Activated CD4-positive, alpha-beta memory T cell treated with anti-CD3 and anti-CD28 coated beads, Interleukin-2, amount 10 ng/mL, durations not matched to agents 7 days and 5 days (primary cell): ENCODE measurements around the gene GTPBP3. TPM values are rescaled to one million over a fixed set of nuclear protein-coding genes. Genes with fewer than 3 reads are reported as not detected.

Experiments used
- CTCF ChIA-PET: fragments of 350-600 bp; sonication (Branson Sonifier 250); formaldehyde crosslinking; loops from one replicate; lab custom pipeline; 2021; ENCODE audit warnings: antibody characterized with exemption, inconsistent platforms; lab: Charles Lee
- POLR2A ChIA-PET: fragments of 350-600 bp; sonication (Branson Sonifier 250); formaldehyde crosslinking; loops from one replicate; lab custom pipeline; 2021; ENCODE audit warnings: antibody characterized with exemption; lab: Charles Lee
- DNase-seq: peaks from one replicate; pipeline ENCODE4 v3.0.0-alpha.2; 2020
- H3K27ac Mint-ChIP-seq: one replicate; pipeline ENCODE4 v1.8.0; 2021; ENCODE audit warnings: mild to moderate bottlenecking, mixed read lengths
- H3K27me3 Mint-ChIP-seq: one replicate; pipeline ENCODE4 v1.8.0; 2021; ENCODE audit warnings: mixed read lengths
- H3K36me3 Mint-ChIP-seq: one replicate; pipeline ENCODE4 v1.8.0; 2021; ENCODE audit warnings: low read depth, mixed read lengths
- H3K4me1 Mint-ChIP-seq: one replicate; pipeline ENCODE4 v1.8.0; 2021; ENCODE audit warnings: mixed read lengths
- H3K4me3 Mint-ChIP-seq: one replicate; pipeline ENCODE4 v1.8.0; 2021; ENCODE audit warnings: mild to moderate bottlenecking, mixed read lengths
- H3K9me3 Mint-ChIP-seq: one replicate; pipeline ENCODE4 v1.8.0; 2021; ENCODE audit warnings: mixed read lengths
- total RNA-seq, 2 experiments: library from RNA; stranded (reverse); gene quantifications; one replicate each; pipeline ENCODE4 v1.2.3, GENCODE V29; 2021

Gene GTPBP3
- total RNA-seq, 2 experiments from 2014 or later, result 30.2 to 34.2 TPM

GRCh38 chr19:17324357-17325114 is 12.8 kb upstream of the GTPBP3 start:
- H3K36me3 Mint-ChIP-seq, result peaks cover 21% of the 10 kb centered on the region
- CTCF ChIA-PET, result no interaction called here
- POLR2A ChIA-PET, result interaction anchor here (1.0 to 4.9 kb wide), 4 partner anchors 9 to 21 kb away, joined by 4 to 21 read pairs (median 7); partner anchors contain the start of genes ABHD8 and DDA1

GRCh38 chr19:17325133-17325532 is 12.2 kb upstream of the GTPBP3 start:
- H3K4me3 Mint-ChIP-seq, result no peak overlapping the region
- ChIA-PET CTCF (no interaction called here), POLR2A (interaction anchor here (1.3 to 4.9 kb wide), 3 partner anchors 8 to 16 kb away, joined by 4 to 21 read pairs (median 10); partner anchors contain the start of gene DDA1)
- no peaks in the 10 kb centered on the region for H3K9me3 Mint-ChIP-seq
- peaks cover 9% of the 10 kb centered on the region for H3K27me3 Mint-ChIP-seq
- H3K27ac Mint-ChIP-seq, result no peak overlapping the region
- H3K36me3 Mint-ChIP-seq, result peaks cover 18% of the 10 kb centered on the region
- DNase-seq, result no peak
- H3K4me1 Mint-ChIP-seq, result peaks cover 12% of the 10 kb centered on the region

More at GRCh38 chr19:17324357-17325114, 12.8 kb upstream of the GTPBP3 start:
- peaks cover 8% of the 10 kb centered on the region for H3K4me1 Mint-ChIP-seq
- DNase-seq, result no peak
- no peak overlapping the region for H3K27ac Mint-ChIP-seq
- peaks cover 4% of the 10 kb centered on the region for H3K27me3 Mint-ChIP-seq
- no peaks in the 10 kb centered on the region for H3K9me3 Mint-ChIP-seq
- H3K4me3 Mint-ChIP-seq, result no peak overlapping the region

GRCh38 chr19:17325881-17326594 is 11.3 kb upstream of the GTPBP3 start:
- no peak overlapping the region for H3K4me3 Mint-ChIP-seq
- H3K36me3 Mint-ChIP-seq, result peaks cover 16% of the 10 kb centered on the region
- H3K27ac Mint-ChIP-seq, result no peak overlapping the region
- ChIA-PET CTCF (no interaction called here), POLR2A (interaction anchor here (1.4 to 2.2 kb wide), 3 partner anchors 8 to 17 kb away, joined by 3 to 10 read pairs (median 3); partner anchors contain the start of gene DDA1)
- H3K9me3 Mint-ChIP-seq, result no peaks in the 10 kb centered on the region
- H3K27me3 Mint-ChIP-seq, result peaks cover 15% of the 10 kb centered on the region
- peaks cover 17% of the 10 kb centered on the region for H3K4me1 Mint-ChIP-seq
- no peak for DNase-seq

GRCh38 chr19:17326595-17326966 is 10.8 kb upstream of the GTPBP3 start:
- Mint-ChIP-seq H3K4me3 (no peak overlapping the region), H3K9me3 (no peaks in the 10 kb centered on the region), H3K4me1 (peaks cover 17% of the 10 kb centered on the region), H3K27me3 (peaks cover 15% of the 10 kb centered on the region), H3K36me3 (peaks cover 15% of the 10 kb centered on the region), H3K27ac (no peak overlapping the region)
- CTCF ChIA-PET, result no interaction called here
- POLR2A ChIA-PET, result interaction anchor here (1.4 to 1.5 kb wide), 2 partner anchors 9 to 16 kb away, joined by 3 read pairs; no protein-coding TSS in a partner anchor
- DNase-seq, result no peak

GRCh38 chr19:17327068-17327653 is 10.2 kb upstream of the GTPBP3 start:
- ChIA-PET POLR2A (interaction anchor here (1.4 to 1.5 kb wide), 3 partner anchors 8 to 17 kb away, joined by 3 to 5 read pairs (median 3); no protein-coding TSS in a partner anchor), CTCF (no interaction called here)
- no peak for DNase-seq

GRCh38 chr19:17327654-17328516 is 9.5 kb upstream of the GTPBP3 start:
- Mint-ChIP-seq H3K36me3 (peaks cover 15% of the 10 kb centered on the region), H3K27ac (no peak overlapping the region), H3K4me1 (peaks cover 23% of the 10 kb centered on the region), H3K27me3 (peaks cover 15% of the 10 kb centered on the region), H3K4me3 (peak overlapping the region; percentile 32), H3K9me3 (no peaks in the 10 kb centered on the region)
- ChIA-PET POLR2A (interaction anchor here (1.0 to 1.8 kb wide), 3 partner anchors 9 to 19 kb away, joined by 5 read pairs; partner anchors contain the start of gene DDA1), CTCF (interaction anchor here (0.6 kb wide), 1 partner anchor 16 kb away, joined by 3 read pairs; no protein-coding TSS in a partner anchor)
- DNase-seq, result peak; percentile 55

More at GRCh38 chr19:17327068-17327653, 10.2 kb upstream of the GTPBP3 start:
- Mint-ChIP-seq H3K27me3 (peaks cover 15% of the 10 kb centered on the region), H3K4me3 (no peak overlapping the region), H3K36me3 (peaks cover 15% of the 10 kb centered on the region), H3K27ac (no peak overlapping the region), H3K4me1 (peaks cover 17% of the 10 kb centered on the region), H3K9me3 (no peaks in the 10 kb centered on the region)

GRCh38 chr19:17328517-17329365 is 8.6 kb upstream of the GTPBP3 start:
- Mint-ChIP-seq H3K36me3 (peaks cover 20% of the 10 kb centered on the region), H3K27ac (no peak overlapping the region), H3K4me3 (peak overlapping the region; percentile 32), H3K9me3 (no peaks in the 10 kb centered on the region), H3K4me1 (peaks cover 26% of the 10 kb centered on the region), H3K27me3 (peaks cover 15% of the 10 kb centered on the region)
- DNase-seq, result no peak
- POLR2A ChIA-PET, result interaction anchor here (1.0 to 1.8 kb wide), 3 partner anchors 10 to 19 kb away, joined by 5 read pairs; partner anchors contain the start of gene DDA1
- CTCF ChIA-PET, result interaction anchor here (0.6 kb wide), 1 partner anchor 16 kb away, joined by 3 read pairs; no protein-coding TSS in a partner anchor

GRCh38 chr19:17329366-17330261 is 7.7 kb upstream of the GTPBP3 start:
- no peaks in the 10 kb centered on the region for H3K9me3 Mint-ChIP-seq
- no peak overlapping the region for H3K27ac Mint-ChIP-seq
- POLR2A ChIA-PET, result interaction anchor here (1.0 to 6.0 kb wide), 4 partner anchors 8 to 20 kb away, joined by 3 to 47 read pairs (median 5); partner anchors contain the start of gene DDA1
- CTCF ChIA-PET, result no interaction called here
- DNase-seq, result no peak
- no peak overlapping the region for H3K4me3 Mint-ChIP-seq
- peaks cover 15% of the 10 kb centered on the region for H3K27me3 Mint-ChIP-seq
- peaks cover 23% of the 10 kb centered on the region for H3K36me3 Mint-ChIP-seq
- H3K4me1 Mint-ChIP-seq, result peaks cover 30% of the 10 kb centered on the region

GRCh38 chr19:17330262-17331044 is 6.9 kb upstream of the GTPBP3 start:
- POLR2A ChIA-PET, result interaction anchor here (1.5 to 6.0 kb wide), 2 partner anchors 9 to 21 kb away, joined by 3 to 47 read pairs; partner anchors contain the start of gene DDA1
- Mint-ChIP-seq H3K4me3 (no peak overlapping the region), H3K27me3 (peaks cover 15% of the 10 kb centered on the region), H3K36me3 (peaks cover 23% of the 10 kb centered on the region), H3K4me1 (peaks cover 38% of the 10 kb centered on the region), H3K9me3 (no peaks in the 10 kb centered on the region), H3K27ac (no peak overlapping the region)
- DNase-seq, result no peak
- CTCF ChIA-PET, result no interaction called here

GRCh38 chr19:17331045-17331558 is 6.3 kb upstream of the GTPBP3 start:
- Mint-ChIP-seq H3K9me3 (no peaks in the 10 kb centered on the region), H3K4me3 (no peak overlapping the region), H3K27ac (no peak overlapping the region), H3K27me3 (peaks cover 15% of the 10 kb centered on the region), H3K36me3 (peaks cover 23% of the 10 kb centered on the region), H3K4me1 (peaks cover 41% of the 10 kb centered on the region)
- ChIA-PET POLR2A (interaction anchor here (6.0 kb wide), 1 partner anchor 21 kb away, joined by 47 read pairs; the partner anchor contains the start of gene DDA1), CTCF (no interaction called here)
- no peak for DNase-seq
